ENCODE results near the gene NFE2L3.

Gene NFE2L3

DNA sequence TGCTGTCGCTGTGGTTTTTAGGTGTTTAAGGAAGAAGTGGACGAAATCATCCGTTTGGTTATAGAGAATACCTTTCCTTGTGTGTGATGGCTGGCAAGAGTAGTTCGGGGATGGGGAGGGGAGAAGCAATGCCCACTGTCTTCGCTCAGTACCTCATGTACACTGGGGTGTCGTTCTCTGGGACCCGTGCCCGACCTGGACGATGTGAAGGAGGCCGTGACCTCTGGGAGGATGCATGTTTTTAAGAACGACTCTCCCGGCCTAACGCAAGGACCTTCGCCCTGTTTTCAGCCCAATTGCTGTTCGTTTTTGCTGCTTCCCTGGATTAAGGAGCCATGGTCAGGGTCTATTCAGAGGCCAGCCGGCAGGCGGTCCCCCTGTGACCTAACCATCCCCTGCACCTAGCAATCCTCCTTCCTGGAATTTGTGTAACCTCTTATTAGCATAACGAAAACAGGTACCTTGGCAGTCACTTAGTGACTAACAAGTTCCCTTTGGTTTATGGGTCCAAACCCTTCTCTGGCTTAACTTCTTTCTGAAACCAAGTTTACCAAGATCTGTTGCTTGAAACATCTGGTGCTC lies 1.3 kb downstream of the NFE2L3 start:
- H3K4me2 ChIP-seq (ENCODE audit: low read depth, low read length, poor library complexity, severe bottlenecking) = peak overlapping the region; percentile 63
- H2AFZ ChIP-seq (ENCODE audit: low read length) = no peak overlapping the region
- no peaks in the 10 kb centered on the region for H4K20me1 ChIP-seq (ENCODE audit: insufficient read depth, low read length, poor library complexity, severe bottlenecking)
- peaks cover 48% of the 10 kb centered on the region for H3K4me1 ChIP-seq (ENCODE audit: insufficient read depth, low read length, poor library complexity, severe bottlenecking)
- peak overlapping the region; percentile 20 for H3K4me3 ChIP-seq (ENCODE audit: low read length, poor library complexity, severe bottlenecking)
- no peaks in the 10 kb centered on the region for H3K36me3 ChIP-seq (ENCODE audit: insufficient read depth, low read length)
- no peak overlapping the region for H3K9ac ChIP-seq (ENCODE audit: low read depth, low read length, poor library complexity, severe bottlenecking)
- H3F3A ChIP-seq (ENCODE audit: low read depth) = no peaks in the 10 kb centered on the region
- H3K27me3 ChIP-seq (ENCODE audit: insufficient read depth, low read length, poor library complexity, severe bottlenecking) = no peaks in the 10 kb centered on the region
- H3K9me3 ChIP-seq (ENCODE audit: insufficient read depth, low read depth, low read length) = no peaks in the 10 kb centered on the region
- H3K79me2 ChIP-seq (ENCODE audit: insufficient read depth, low read length) = 0 out of 2 replicates have a peak, but pooled peaks cover 2% of the 10 kb centered on the region
- H3K9me2 ChIP-seq (replicated peaks; ENCODE audit: low read depth, low read length) = no peaks in the 10 kb centered on the region
- no peak for TF ChIP-seq EZH2phosphoT487 (IDR thresholded peaks at IDR 0.05; ENCODE audit: borderline replicate concordance)
- TF ChIP-seq, protein P1, sequence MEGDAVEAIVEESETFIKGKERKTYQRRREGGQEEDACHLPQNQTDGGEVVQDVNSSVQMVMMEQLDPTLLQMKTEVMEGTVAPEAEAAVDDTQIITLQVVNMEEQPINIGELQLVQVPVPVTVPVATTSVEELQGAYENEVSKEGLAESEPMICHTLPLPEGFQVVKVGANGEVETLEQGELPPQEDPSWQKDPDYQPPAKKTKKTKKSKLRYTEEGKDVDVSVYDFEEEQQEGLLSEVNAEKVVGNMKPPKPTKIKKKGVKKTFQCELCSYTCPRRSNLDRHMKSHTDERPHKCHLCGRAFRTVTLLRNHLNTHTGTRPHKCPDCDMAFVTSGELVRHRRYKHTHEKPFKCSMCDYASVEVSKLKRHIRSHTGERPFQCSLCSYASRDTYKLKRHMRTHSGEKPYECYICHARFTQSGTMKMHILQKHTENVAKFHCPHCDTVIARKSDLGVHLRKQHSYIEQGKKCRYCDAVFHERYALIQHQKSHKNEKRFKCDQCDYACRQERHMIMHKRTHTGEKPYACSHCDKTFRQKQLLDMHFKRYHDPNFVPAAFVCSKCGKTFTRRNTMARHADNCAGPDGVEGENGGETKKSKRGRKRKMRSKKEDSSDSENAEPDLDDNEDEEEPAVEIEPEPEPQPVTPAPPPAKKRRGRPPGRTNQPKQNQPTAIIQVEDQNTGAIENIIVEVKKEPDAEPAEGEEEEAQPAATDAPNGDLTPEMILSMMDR (conservative IDR thresholded peaks at IDR 0.05; ENCODE audit: low read length) = no peak

DNA sequence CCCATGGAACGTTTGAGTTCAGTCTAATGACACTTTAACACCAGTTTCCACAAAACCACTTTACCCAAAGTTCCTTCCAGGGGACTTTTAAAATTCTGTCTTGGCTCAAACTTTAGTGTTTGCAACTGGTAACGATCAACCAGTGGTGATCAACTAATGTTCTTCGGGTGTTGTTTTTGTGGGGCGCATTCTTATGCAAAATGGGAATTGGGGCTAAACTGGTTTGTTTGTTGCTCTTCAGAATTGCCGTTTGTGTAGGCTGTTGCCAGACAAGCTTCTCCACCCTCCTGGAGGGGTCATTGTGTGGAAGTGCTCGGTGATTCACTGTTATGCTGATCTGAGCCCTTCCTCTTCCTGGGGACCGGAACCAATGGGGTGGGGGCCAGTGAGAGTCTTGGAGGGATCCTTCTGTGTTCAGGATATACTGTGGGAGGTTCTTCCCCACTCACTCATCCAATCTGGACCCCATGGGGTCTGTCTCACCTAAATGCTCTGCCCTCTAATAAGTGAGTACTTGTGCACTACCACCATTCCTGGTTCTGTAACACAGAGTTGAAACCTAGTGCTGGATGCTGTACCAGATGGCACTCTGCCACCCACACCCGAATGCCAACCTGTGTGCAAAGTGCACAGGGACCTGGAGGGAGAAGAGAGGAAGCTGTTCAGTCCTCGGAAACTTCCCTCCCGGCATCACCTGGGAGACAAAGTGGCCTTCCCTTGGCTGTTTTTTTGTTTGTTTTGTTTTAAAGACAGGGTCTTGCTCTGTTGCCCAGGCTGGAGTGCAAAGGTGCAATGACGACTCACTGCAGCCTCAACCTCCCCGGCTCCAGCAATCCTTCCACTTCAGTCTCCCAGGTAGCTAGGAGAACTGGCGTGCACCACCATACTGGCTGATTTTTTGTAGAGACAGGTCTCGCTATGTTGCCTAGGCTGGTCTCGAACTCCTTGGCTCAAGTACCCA lies 2.1 kb downstream of the NFE2L3 start:
- Histone ChIP-seq H3K27me3 (ENCODE audit: insufficient read depth, low read length, poor library complexity, severe bottlenecking) (no peaks in the 10 kb centered on the region), H3K9me2 (replicated peaks; ENCODE audit: low read depth, low read length) (no peaks in the 10 kb centered on the region), H3K4me2 (ENCODE audit: low read depth, low read length, poor library complexity, severe bottlenecking) (peak overlapping the region; percentile 63), H3K9ac (ENCODE audit: low read depth, low read length, poor library complexity, severe bottlenecking) (no peak overlapping the region), H3K4me1 (ENCODE audit: insufficient read depth, low read length, poor library complexity, severe bottlenecking) (peaks cover 53% of the 10 kb centered on the region), H3K79me2 (ENCODE audit: insufficient read depth, low read length) (peaks cover 7% of the 10 kb centered on the region; the same call in 1 of the 2 replicates), H2AFZ (ENCODE audit: low read length) (no peak overlapping the region), H3F3A (ENCODE audit: low read depth) (no peaks in the 10 kb centered on the region), H4K20me1 (ENCODE audit: insufficient read depth, low read length, poor library complexity, severe bottlenecking) (no peaks in the 10 kb centered on the region), H3K36me3 (ENCODE audit: insufficient read depth, low read length) (no peaks in the 10 kb centered on the region), H3K4me3 (ENCODE audit: low read length, poor library complexity, severe bottlenecking) (peak overlapping the region; percentile 20), H3K9me3 (ENCODE audit: insufficient read depth, low read depth, low read length) (no peaks in the 10 kb centered on the region)
- TF ChIP-seq EZH2phosphoT487 (IDR thresholded peaks at IDR 0.05; ENCODE audit: borderline replicate concordance) = no peak
- TF ChIP-seq, protein P1 (conservative IDR thresholded peaks at IDR 0.05; ENCODE audit: low read length) = no peak

DNA sequence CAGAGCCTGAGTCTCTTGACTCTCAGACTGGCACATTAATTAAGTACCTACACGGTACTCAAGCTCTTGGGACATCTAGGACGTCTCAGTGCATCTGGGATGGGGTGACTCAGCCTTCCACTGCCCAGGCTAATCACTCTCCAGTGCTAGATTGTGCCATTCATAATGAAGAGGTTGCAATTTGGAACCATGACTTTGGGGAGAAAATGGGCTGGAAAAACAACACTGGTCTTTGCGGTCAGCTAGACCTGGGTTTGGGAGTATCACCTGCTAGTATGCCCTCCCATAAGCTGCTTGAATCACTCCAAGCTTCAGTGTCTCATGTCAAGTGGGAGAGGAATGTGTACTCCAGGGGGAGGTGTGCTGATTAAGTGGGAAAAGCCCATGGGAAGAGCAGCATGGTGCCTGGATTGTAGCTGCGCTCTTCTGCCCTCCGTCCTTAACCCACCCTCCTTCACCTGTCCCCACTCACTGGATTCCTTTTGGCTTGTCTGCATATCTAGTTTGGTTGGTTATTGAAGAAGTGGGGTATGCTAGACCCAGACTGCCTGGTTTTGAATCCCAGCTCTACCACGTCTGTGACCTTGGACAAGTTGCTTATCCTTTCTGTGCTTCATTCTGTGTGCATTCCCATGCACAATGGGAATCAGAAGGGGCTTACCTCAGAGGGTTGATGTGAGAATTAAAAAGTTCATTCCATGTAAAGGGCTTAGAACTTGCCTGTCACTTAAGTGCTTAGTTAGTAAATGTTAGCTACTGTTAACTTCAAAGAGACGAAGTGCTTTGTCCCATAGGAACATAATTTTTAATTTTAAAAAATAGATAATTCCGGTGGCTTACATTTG lies 3.8 kb downstream of the NFE2L3 start:
- Histone ChIP-seq H3K4me3 (ENCODE audit: low read length, poor library complexity, severe bottlenecking) (peak overlapping the region; percentile 66), H3K9me2 (replicated peaks; ENCODE audit: low read depth, low read length) (no peaks in the 10 kb centered on the region), H4K20me1 (ENCODE audit: insufficient read depth, low read length, poor library complexity, severe bottlenecking) (no peaks in the 10 kb centered on the region), H3K4me2 (ENCODE audit: low read depth, low read length, poor library complexity, severe bottlenecking) (peak overlapping the region; percentile 63), H3K4me1 (ENCODE audit: insufficient read depth, low read length, poor library complexity, severe bottlenecking) (peaks cover 59% of the 10 kb centered on the region), H2AFZ (ENCODE audit: low read length) (no peak overlapping the region), H3K9me3 (ENCODE audit: insufficient read depth, low read depth, low read length) (no peaks in the 10 kb centered on the region), H3K79me2 (ENCODE audit: insufficient read depth, low read length) (peaks cover 7% of the 10 kb centered on the region; the same call in 1 of the 2 replicates), H3F3A (ENCODE audit: low read depth) (no peaks in the 10 kb centered on the region), H3K9ac (ENCODE audit: low read depth, low read length, poor library complexity, severe bottlenecking) (peak overlapping the region; percentile 48), H3K27me3 (ENCODE audit: insufficient read depth, low read length, poor library complexity, severe bottlenecking) (no peaks in the 10 kb centered on the region), H3K36me3 (ENCODE audit: insufficient read depth, low read length) (no peaks in the 10 kb centered on the region)
- TF ChIP-seq, protein P1 (conservative IDR thresholded peaks at IDR 0.05; ENCODE audit: low read length) = no peak
- TF ChIP-seq EZH2phosphoT487 (IDR thresholded peaks at IDR 0.05; ENCODE audit: borderline replicate concordance) = no peak
